Neural progenitor cell (in vitro differentiated cells): ENCODE results near the gene CCDC188. TPM values are rescaled to one million over a fixed set of nuclear protein-coding genes. Genes with fewer than 3 reads are reported as not detected.

Source experiments
- DNase-seq: peaks from one replicate; pipeline ENCODE4 v3.0.0-alpha.2; 2016; ENCODE audit warnings: low spot score
- H2AFZ ChIP-seq: fragments of 200-600 bp; sonication (generic); replicated peaks from 2 replicates; pipeline ENCODE4 v1.6.1; 2016; ENCODE audit warnings: antibody characterized with exemption
- H3F3A ChIP-seq: fragments of 200-600 bp; sonication (generic); 2 replicates; pipeline ENCODE4 v1.6.1; 2016; ENCODE audit warnings: antibody characterized with exemption, low read depth
- H3K27ac ChIP-seq: fragments of 200-600 bp; sonication (generic); 2 replicates; pipeline ENCODE4 v1.5.1; 2016; ENCODE audit warnings: mild to moderate bottlenecking
- H3K27me3 ChIP-seq: fragments of 200-600 bp; sonication (generic); 2 replicates; pipeline ENCODE4 v1.6.1; 2016; ENCODE audit warnings: mild to moderate bottlenecking, moderate library complexity
- H3K36me3 ChIP-seq: fragments of 200-600 bp; sonication (generic); 2 replicates; pipeline ENCODE4 v1.5.1; 2016
- H3K4me1 ChIP-seq: fragments of 200-600 bp; sonication (generic); 2 replicates; pipeline ENCODE4 v1.6.1; 2016; ENCODE audit warnings: mixed run types
- H3K4me2 ChIP-seq: fragments of 200-600 bp; sonication (generic); 2 replicates; pipeline ENCODE4 v1.6.1; 2016
- H3K4me3 ChIP-seq: fragments of 200-600 bp; sonication (generic); 2 replicates; pipeline ENCODE4 v1.5.1; 2016
- H3K79me2 ChIP-seq: fragments of 200-600 bp; sonication (generic); 2 replicates; pipeline ENCODE4 v1.6.1; 2016; ENCODE audit warnings: low read depth
- H3K9ac ChIP-seq: fragments of 200-600 bp; sonication (generic); 2 replicates; pipeline ENCODE4 v1.6.1; 2016
- H3K9me3 ChIP-seq: fragments of 200-600 bp; sonication (generic); 2 replicates; pipeline ENCODE4 v1.5.1; 2016; ENCODE audit warnings: low read depth
- H4K20me1 ChIP-seq: fragments of 200-600 bp; sonication (generic); 2 replicates; pipeline ENCODE4 v1.6.1; 2016; ENCODE audit warnings: low read depth
- H3K27ac Mint-ChIP-seq: 3 replicates; pipeline ENCODE4 v1.8.0; 2021; ENCODE audit warnings: mixed read lengths
- H3K27me3 Mint-ChIP-seq: 2 replicates; pipeline ENCODE4 v1.8.0; 2022; ENCODE audit warnings: low read depth, mild to moderate bottlenecking, inconsistent platforms, moderate library complexity, mixed read lengths; ENCODE audit not compliant: insufficient read depth
- H3K36me3 Mint-ChIP-seq: 3 replicates; pipeline ENCODE4 v1.8.0; 2021; ENCODE audit warnings: mixed read lengths
- H3K4me1 Mint-ChIP-seq: 3 replicates; pipeline ENCODE4 v1.8.0; 2021; ENCODE audit warnings: mixed read lengths
- H3K4me3 Mint-ChIP-seq: 3 replicates; pipeline ENCODE4 v1.8.0; 2021; ENCODE audit warnings: mild to moderate bottlenecking, moderate library complexity, mixed read lengths
- H3K9me3 Mint-ChIP-seq: 3 replicates; pipeline ENCODE4 v1.8.0; 2020; ENCODE audit warnings: mixed read lengths
- CTCF ChIP-seq: fragments of 200-600 bp; sonication (generic); IDR thresholded peaks from 2 replicates; pipeline ENCODE4 v1.5.1; 2017; ENCODE audit warnings: antibody characterized with exemption, mild to moderate bottlenecking
- EZH2 ChIP-seq: fragments of 200-600 bp; sonication (generic); IDR thresholded peaks from 2 replicates; pipeline ENCODE4 v1.6.1; 2017; ENCODE audit warnings: antibody characterized with exemption, mild to moderate bottlenecking, moderate library complexity
- EZH2phosphoT487 ChIP-seq: fragments of 200-600 bp; sonication (generic); IDR thresholded peaks from 2 replicates; pipeline ENCODE4 v1.6.1; 2017; ENCODE audit warnings: antibody characterized with exemption
- total RNA-seq: library from RNA; depleted of rRNA; stranded (reverse); fragments of >200 nt; gene quantifications from 2 replicates; pipeline ENCODE4 v1.2.3, GENCODE V29; 2015; ENCODE audit warnings: low replicate concordance

CCDC188 gene
- total RNA-seq, 1 donor from 2014 or later: not detected

DNA sequence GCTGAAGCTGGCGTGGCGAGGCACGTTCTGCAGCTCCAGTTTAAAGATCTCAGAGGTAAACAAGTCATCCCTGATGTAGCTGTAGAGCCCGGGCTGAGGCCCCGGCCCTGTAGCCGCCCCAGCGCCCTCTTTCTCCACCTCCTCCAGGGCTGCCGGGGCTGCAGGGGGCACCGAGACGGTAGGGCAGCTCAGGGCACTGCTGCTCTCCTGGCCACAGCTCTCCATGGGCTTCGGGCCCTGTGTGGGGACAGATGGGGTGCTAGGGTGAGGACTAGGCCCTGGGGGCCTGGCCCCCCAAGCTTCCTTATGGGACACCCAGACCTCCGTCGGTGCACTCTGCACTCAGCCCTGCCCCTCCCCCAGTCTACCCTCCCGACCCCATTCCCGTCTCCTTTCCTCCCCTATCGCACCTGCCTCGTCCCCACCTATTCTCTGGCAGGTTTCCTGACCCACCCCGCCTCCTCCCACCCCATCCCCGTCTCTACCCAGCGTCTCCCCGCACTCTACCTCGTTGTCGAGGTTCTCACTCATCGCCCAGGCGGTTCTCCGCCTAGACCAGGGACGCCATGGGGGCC, 34.4 kb downstream of the CCDC188 start:
- H3K4me1 ChIP-seq: peaks cover 14% of the 10 kb centered on the region
- H3K79me2 ChIP-seq: peaks cover 60% of the 10 kb centered on the region
- peak overlapping the region; percentile 93 for H3K4me2 ChIP-seq
- peaks cover 2% of the 10 kb centered on the region for H3K9me3 Mint-ChIP-seq
- peaks cover 24% of the 10 kb centered on the region for H3K4me1 Mint-ChIP-seq
- peaks cover 4% of the 10 kb centered on the region for H3K27me3 Mint-ChIP-seq
- TF ChIP-seq EZH2: no peak
- no peak for TF ChIP-seq EZH2phosphoT487
- TF ChIP-seq CTCF: no peak
- no peaks in the 10 kb centered on the region for H3K9me3 ChIP-seq
- H3K27me3 ChIP-seq: no peaks in the 10 kb centered on the region
- peak overlapping the region; percentile 57 for H3K27ac Mint-ChIP-seq
- peaks cover 39% of the 10 kb centered on the region for H4K20me1 ChIP-seq
- no peak overlapping the region for H3K27ac ChIP-seq
- H3K36me3 ChIP-seq: peaks cover 3% of the 10 kb centered on the region
- peaks cover 24% of the 10 kb centered on the region for H3F3A ChIP-seq
- DNase-seq: peak; percentile 13
- peak overlapping the region; percentile 93 for H3K9ac ChIP-seq
- H3K4me3 Mint-ChIP-seq: peak overlapping the region; percentile 93
- H3K4me3 ChIP-seq: peak overlapping the region; percentile 99
- H2AFZ ChIP-seq: peak overlapping the region; percentile 92
- H3K36me3 Mint-ChIP-seq: peaks cover 13% of the 10 kb centered on the region

- Histone ChIP-seq H3K4me1 (peaks cover 14% of the 10 kb centered on the region), H3K4me2 (peak within 1 kb of the TSS; percentile 93), H3K4me3 (peak within 1 kb of the TSS; percentile 99), H3K27me3 (no peaks in the 10 kb centered on the region), H3K27ac (no peak within 1 kb of the TSS), H2AFZ (peak within 1 kb of the TSS; percentile 92), H4K20me1 (peaks cover 38% of the 10 kb centered on the region), H3K36me3 (peaks cover 3% of the 10 kb centered on the region), H3F3A (peaks cover 29% of the 10 kb centered on the region), H3K9me3 (no peaks in the 10 kb centered on the region), H3K9ac (peak within 1 kb of the TSS; percentile 93), H3K79me2 (peaks cover 54% of the 10 kb centered on the region)
- no peak for TF ChIP-seq EZH2
- TF ChIP-seq EZH2phosphoT487: no peak
- TF ChIP-seq CTCF: no peak
- Mint-ChIP-seq H3K36me3 (peaks cover 15% of the 10 kb centered on the region), H3K4me3 (peak within 1 kb of the TSS; percentile 93), H3K9me3 (peaks cover 2% of the 10 kb centered on the region), H3K4me1 (peaks cover 24% of the 10 kb centered on the region), H3K27me3 (peaks cover 5% of the 10 kb centered on the region), H3K27ac (peak within 1 kb of the TSS; percentile 57)
- DNase-seq: peak; percentile 23
These were observed 35.0 kb downstream of the CCDC188 start, which contains the start of gene RANBP1 for GRCh38 chr22:20115691-20116375. Gene RANBP1, plus strand, starts transcription at chr22:20116104. Its CDS starts 81 bp downstream, at chr22:20116185.

GRCh38 chr22:20114506-20115475, 36.1 kb downstream of the CCDC188 start:
- peaks cover 44% of the 10 kb centered on the region for H3K79me2 ChIP-seq
- no peak overlapping the region for H3K27ac ChIP-seq
- TF ChIP-seq EZH2phosphoT487 (no peak), EZH2 (no peak), CTCF (no peak)
- H3K4me3 Mint-ChIP-seq: peak overlapping the region; percentile 93
- no peaks in the 10 kb centered on the region for H3K9me3 ChIP-seq
- no peak for DNase-seq
- H3K4me3 ChIP-seq: no peak overlapping the region
- peaks cover 2% of the 10 kb centered on the region for H3K9me3 Mint-ChIP-seq
- no peaks in the 10 kb centered on the region for H3K27me3 ChIP-seq
- peaks cover 14% of the 10 kb centered on the region for H3K36me3 Mint-ChIP-seq
- peaks cover 35% of the 10 kb centered on the region for H3F3A ChIP-seq
- H3K27me3 Mint-ChIP-seq: peaks cover 7% of the 10 kb centered on the region
- peak overlapping the region; percentile 11 for H3K27ac Mint-ChIP-seq
- peaks cover 14% of the 10 kb centered on the region for H3K4me1 ChIP-seq
- peaks cover 34% of the 10 kb centered on the region for H4K20me1 ChIP-seq
- H3K4me1 Mint-ChIP-seq: peaks cover 19% of the 10 kb centered on the region
- no peak overlapping the region for H3K9ac ChIP-seq
- H3K4me2 ChIP-seq: no peak overlapping the region
- peaks cover 3% of the 10 kb centered on the region for H3K36me3 ChIP-seq
- no peak overlapping the region for H2AFZ ChIP-seq
